Activated T-cell treated with anti-CD3 and anti-CD28 coated beads for 24 hours (primary cell): Measurements from ENCODE around the gene GATA3.

Experiments
- DNase-seq: peaks from one replicate; pipeline ENCODE4 v3.0.0-alpha.2; 2020; ENCODE audit warnings: low read depth

Gene GATA3

GRCh38 chr10:8051109-8051821 lies 3.2 kb upstream of the GATA3 start:
- DNase-seq = no peak

DNA sequence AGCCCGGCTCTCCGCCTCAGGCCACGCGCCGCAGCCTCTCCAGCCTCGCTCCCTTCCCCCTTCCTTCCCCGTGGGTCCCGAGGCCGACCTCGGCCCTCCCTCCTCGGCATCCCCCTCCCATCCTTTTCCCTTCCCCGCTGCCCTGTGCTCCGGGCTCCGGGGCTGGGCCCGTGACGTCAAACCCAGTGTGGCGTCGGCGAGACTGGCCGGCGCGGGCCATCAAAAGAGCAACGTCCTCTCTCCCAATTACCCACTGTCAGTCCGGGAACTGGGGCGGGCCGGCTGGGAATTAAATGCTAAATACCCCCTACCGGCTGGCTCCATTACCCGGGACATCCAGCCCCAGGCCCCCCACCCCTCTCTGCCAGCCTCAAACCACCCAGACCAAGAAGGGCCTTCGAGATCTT lies 2.6 kb upstream of the GATA3 start:
- no peak for DNase-seq

DNA sequence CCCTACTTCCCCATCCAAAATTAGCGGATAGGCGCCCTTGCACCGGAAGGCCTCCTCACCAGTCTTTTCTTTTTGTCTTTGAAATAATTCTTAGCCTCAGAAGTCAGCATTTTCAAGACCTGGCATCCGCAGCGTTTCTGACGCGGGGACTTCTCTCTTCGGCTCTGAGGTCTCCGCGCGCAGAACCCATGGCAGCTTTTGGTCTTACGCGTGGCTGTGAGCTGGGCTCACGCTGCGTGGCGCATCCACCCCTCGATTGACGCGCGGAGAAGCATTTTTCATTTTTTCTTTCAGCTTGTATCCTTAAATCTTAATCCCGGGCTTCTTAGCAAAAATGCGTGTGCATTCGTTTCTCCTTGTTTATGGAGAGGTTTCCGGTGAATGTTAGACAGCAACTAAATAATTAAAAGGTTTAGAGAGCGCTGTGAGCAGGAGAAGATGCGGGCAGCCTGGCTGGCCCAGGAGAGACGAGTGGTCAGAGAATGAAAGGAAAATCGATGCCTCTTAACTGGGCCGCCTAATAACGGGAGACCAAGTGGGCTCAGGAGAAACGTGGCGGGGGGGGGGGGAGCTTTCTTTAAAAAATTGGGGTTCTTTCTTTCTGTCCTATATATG lies 2.0 kb upstream of the GATA3 start:
- DNase-seq = no peak

GRCh38 chr10:8052956-8053445 lies 1.5 kb upstream of the GATA3 start:
- DNase-seq = no peak

DNA sequence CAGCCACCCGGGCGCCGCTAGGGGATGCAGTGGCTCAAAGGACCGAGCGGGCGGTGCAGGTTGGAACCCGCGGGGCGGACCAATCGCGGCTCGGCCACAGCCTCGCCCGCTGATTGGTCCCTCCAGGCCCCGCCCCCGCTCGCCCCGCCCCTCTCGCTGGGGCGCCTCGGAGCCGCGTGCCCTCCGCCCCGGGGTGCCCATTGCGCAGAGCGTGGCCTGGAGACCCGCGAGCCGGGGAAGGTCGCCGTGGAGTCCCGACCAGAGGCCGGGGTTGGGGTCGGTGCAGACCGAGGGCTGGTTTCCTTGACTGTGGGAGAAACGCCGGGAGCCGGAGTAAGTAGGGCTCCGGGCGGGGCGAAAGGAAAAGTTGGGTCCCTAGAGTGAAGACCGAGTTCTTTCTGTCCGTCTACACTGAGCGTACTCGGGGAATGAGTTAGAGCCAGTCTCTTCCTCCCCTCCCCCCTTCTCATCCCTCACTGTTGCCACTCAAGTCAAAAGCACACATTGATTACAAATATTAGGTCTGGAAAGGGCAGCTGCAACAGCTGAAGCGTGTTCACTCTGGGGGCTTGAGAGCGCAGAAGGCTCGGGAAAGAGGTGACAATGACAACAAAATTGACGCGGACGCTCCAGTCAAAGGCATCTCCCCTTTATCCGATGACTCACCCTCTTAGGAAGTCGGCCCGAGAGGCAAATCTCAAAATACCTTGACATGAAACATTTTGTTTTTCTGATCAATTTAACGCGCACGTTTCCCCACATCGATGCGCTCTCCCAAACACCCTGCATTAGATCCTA lies 843 bp upstream of the GATA3 start:
- DNase-seq = peak; percentile 92

DNA sequence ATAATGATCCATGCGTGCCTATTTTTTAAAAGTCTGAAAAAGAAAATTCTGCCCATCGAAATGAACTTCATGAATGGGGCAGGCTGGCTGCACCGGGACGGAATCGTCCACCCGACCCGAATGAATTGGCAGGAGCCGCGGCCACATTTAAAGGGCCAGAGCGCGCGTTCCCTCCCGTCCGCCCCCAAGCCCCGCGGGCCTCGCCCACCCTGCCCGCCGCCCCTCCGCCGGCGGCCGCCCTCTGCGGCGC lies 319 bp upstream of the GATA3 start:
- no peak for DNase-seq

DNA sequence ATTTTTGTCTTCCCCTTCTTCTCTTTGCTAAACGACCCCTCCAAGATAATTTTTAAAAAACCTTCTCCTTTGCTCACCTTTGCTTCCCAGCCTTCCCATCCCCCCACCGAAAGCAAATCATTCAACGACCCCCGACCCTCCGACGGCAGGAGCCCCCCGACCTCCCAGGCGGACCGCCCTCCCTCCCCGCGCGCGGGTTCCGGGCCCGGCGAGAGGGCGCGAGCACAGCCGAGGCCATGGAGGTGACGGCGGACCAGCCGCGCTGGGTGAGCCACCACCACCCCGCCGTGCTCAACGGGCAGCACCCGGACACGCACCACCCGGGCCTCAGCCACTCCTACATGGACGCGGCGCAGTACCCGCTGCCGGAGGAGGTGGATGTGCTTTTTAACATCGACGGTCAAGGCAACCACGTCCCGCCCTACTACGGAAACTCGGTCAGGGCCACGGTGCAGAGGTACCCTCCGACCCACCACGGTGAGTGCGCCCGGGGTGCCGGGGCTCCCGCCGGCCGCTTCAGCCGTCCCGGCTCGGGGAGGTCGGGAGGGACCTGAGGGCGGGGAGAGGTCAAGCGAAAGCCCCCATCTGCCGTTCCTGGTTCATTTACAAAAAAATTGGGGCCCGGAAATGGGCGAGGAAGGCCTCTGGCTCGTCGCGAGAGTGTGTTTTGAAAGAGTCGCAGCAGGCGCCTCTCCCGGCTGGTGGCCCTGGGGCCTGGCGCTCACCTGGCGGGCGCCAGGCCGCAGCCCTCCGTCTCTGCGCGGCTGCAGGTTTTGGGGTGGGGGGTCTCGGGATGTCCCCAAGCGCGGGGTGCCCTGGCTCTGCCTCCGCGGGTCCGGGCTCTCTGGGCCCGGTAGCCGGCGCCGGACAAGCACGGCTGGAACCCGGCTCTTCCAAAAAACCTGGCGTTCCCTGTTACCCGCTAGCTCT lies 1.2 kb downstream of the GATA3 start:
- DNase-seq = no peak

DNA sequence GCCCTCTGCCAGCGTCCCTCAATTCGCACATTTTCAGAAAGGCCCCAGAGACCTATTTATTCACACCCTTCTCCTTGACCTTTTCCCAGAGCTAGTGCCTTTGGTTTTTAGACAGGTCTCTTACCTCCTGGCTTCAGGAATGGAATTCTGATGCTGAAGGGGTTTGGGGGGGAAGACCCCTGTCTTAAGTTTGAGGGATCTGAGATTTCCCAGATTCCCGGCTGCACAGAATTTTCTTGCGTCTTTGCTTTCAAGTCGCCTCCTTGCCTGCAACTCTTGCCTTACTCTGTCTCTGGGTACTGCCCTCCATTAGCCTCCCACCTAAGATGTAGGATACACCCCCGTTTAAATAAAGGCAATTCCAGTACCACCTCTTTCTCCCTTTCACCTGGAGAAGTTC lies 1.9 kb downstream of the GATA3 start:
- DNase-seq = no peak

DNA sequence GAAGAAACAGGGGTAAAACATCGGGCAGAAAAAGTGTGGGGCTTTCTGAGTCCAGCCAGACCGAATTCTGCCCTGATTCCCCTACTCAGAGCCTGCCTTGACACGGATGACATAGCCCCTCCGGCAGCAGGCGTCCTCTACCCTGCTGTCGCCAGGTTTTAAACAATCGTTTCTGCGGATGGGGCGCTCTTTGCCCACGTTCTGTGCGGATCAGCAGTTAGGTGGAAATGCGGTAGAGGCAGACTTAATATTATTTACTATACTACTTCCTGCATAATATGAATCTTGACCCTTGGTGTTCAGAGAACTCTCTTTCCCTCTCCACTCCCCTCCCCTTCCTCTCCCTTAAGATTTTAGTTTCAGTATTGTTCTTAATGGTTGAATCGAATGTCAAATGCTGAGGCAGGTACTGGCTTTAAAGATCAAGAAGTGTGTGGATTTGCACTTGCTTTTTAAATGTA lies 2.4 kb downstream of the GATA3 start:
- no peak for DNase-seq

GRCh38 chr10:8057636-8058273 lies 3.3 kb downstream of the GATA3 start:
- no peak for DNase-seq

DNA sequence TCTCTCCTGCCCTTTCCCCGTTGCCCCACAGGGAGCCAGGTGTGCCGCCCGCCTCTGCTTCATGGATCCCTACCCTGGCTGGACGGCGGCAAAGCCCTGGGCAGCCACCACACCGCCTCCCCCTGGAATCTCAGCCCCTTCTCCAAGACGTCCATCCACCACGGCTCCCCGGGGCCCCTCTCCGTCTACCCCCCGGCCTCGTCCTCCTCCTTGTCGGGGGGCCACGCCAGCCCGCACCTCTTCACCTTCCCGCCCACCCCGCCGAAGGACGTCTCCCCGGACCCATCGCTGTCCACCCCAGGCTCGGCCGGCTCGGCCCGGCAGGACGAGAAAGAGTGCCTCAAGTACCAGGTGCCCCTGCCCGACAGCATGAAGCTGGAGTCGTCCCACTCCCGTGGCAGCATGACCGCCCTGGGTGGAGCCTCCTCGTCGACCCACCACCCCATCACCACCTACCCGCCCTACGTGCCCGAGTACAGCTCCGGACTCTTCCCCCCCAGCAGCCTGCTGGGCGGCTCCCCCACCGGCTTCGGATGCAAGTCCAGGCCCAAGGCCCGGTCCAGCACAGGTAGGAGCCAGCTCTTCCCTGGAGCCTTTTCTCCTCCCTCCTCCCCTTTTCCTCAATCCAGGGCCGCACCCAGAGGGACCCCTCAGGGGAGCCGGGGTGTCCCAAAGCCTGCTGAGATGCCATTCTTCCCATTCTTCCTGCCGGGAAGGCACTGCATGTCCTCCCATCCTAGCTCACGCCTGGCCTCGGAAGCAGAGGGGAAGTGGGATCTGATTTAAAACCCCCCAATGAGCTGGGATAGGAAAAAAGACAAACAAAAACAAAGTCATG lies 4.0 kb downstream of the GATA3 start:
- no peak for DNase-seq

DNA sequence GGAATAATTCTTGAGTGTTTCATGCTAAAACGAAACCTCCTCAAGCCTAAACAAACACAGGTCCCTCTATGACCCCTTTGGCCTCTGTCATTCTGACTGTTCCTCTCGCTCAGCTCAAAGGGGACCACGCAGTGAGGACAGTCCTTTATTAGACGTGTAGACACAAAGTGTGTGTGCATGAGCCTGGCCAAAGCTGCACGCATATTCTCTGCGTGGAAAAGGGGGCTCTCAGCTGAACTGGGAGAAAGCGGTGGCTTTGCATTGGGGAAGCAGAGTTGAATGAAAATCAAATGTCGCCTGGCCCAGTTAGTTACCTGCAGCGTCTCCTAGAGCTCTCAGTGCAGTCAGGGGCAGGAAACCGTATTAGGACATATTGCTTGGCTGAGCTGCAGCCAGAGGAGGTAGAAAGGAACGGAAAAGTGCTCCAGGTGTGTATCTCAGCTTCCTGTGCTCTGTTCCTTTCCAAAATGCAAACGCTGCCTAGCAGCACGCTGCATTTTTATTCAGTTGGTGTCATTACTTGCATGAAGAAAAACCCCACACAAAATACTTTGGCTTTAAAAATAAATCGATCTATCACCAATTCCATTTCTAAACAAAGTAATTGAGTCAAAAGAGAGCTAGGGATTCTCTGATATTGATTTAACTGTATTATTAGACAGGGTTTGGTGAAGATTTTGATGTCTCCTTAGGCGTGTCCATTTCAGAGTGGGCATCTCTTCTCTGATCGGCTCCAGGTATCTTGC lies 4.9 kb downstream of the GATA3 start:
- no peak for DNase-seq

DNA sequence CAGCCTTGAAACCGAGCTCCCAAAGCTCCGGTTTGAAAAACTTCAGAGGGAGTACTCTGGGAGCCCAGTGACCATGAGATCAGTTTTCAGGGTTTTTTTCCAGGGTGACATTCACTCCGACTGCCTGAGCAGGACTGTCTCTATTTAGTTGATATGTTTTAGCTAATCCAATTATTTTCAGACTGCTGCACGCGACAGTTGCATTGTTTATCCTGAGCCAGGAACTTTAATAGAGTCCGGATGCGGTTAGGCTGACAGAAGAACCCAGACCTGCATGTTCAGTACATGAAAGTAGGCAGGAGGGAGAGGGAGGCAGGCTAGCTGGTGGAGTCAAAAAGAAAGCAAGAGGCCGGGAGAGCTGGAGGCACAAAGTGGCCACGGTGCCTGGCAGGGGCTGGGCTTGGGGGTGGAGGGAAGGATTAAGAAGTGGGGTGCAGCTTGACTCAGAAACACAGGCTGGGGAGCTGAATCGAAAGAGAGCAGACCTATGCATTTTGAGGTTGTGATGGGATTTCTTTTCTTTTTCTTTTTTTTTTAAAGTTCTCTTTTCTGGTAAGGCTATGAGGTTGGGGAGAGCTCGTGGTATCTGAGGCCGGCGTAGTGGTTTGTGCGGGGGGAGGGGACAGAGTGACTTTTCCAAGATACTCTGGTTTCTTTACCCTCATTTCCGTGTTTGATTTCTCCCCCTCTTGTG lies 5.7 kb downstream of the GATA3 start:
- DNase-seq = peak; percentile 55

GRCh38 chr10:8060704-8061121 lies 6.2 kb downstream of the GATA3 start:
- DNase-seq = no peak

DNA sequence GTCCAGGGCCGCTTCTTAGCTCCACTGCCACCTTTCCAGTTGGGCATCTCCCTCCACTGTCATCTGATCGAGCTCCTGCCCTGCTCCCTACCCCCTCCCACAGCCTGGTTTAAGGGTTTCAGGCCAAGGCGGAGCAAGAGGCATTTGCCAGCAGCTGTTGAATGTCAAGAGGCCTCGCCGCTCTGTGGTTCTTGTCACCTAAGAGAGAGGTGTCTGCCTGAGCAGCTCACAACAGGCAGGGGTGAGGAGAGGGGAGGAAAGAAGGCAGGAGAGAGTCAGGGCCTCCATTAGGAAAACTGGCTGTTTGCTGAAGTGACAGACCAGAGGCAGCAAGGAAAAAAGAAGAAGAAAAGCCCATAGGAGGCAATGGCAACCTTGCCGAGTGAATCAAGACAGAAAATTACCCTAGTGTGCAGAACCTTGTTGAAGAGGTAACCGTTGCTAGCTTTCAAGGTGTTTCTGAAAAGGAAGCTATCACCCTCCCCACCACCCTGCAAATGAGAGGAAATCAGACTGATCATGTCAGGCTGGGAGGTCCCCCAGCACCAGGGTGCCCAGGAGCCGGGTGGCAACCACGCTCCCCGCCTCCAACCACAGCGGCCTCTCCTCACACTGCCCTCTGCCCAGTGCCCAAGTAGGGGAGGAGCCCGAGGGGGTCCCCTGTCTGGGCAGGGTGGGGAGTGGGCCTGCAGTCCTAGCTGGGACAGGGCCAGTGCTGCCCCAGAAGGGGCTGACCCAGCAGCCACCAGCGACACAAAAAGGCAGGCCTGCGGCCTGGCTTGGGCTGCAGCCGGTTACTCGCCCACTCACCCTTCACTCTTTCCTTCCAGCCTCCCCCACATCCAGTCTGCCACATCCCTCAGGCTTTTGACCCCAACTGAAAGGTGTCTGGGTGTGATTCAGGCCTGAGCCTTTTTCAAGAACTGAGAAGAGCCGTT lies 7.1 kb downstream of the GATA3 start:
- peak; percentile 52 for DNase-seq

DNA sequence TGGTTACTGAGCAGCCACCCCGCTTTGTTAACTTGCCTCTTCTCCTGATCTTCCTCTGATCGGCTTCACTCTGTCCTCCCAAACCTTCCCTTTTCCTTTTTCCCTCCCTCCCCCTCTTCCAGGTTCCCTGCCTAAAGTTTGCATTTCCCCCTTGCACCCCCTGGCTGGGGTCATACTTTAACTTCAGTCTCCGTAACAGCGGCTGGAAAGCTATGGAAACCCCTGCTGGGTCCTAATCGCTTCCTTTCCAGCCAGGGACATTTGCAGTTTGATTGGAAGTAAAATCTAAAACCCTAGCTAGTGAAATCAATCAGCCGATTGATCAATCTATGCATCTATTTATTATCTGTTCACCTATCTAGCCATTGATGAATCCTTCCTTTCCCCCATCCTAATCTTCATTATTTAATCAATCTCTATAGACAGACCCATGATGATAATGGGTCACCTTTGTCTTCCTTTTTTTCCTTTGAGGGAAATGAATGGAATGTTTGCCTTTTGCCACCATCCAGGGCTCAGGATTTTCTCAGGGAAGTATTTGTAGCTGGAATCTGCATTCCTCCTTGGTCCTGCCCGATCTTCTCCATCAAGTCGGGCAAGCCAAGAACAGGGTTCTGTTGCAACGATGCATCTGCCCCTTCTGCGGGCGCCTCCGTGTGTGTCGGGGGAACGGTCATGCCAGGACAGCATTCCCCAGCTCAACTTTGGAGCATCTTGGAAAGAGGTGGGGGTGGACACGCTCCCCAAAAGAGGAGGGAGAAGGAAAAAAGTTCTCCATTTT lies 8.8 kb downstream of the GATA3 start:
- DNase-seq = no peak

GRCh38 chr10:8063935-8064334 lies 9.4 kb downstream of the GATA3 start:
- DNase-seq = no peak
